CD4-positive, alpha-beta T cell (primary cell): ENCODE measurements around the gene STRN4. TPM values are rescaled to one million over a fixed set of nuclear protein-coding genes. Genes with fewer than 3 reads are reported as not detected.

Experiments used
- ATAC-seq: fragments of 200-7000 bp; cut with Tn5 transposase; one replicate; pipeline ENCODE4 v1.10.0; 2022; ENCODE audit warnings: mild to moderate bottlenecking; ENCODE audit not compliant: poor library complexity
- CTCF ChIA-PET: fragments of 350-600 bp; sonication (Branson Sonifier 250); formaldehyde crosslinking; loops from one replicate; lab custom pipeline; 2021; ENCODE audit warnings: antibody characterized with exemption, inconsistent platforms; lab: Charles Lee
- POLR2A ChIA-PET: fragments of 350-600 bp; sonication (Branson Sonifier 250); formaldehyde crosslinking; loops from one replicate; lab custom pipeline; 2021; ENCODE audit warnings: antibody characterized with exemption, inconsistent platforms; lab: Charles Lee
- DNase-seq, 14 experiments: peaks; one replicate each; pipeline ENCODE4 v3.0.0-alpha.2; 2013 to 2020; ENCODE audit warnings: mixed read lengths in 2 of 14
- H3K27ac ChIP-seq, 2 donors: one replicate each; pipeline versions ENCODE4 v1.5.1 to v1.7.0; 2013; ENCODE audit warnings: low read length in 2 of 2, low read depth in 1 of 2, mild to moderate bottlenecking in 1 of 2
- H3K27me3 ChIP-seq, 2 experiments: 1 replicate in 1 of 2; 2 replicates in 1 of 2; pipeline versions ENCODE4 v1.6.1 to v1.7.0; 2013; ENCODE audit warnings: low read length in 2 of 2, control low read depth in 1 of 2, mild to moderate bottlenecking in 1 of 2, moderate library complexity in 1 of 2; ENCODE audit not compliant: insufficient read depth in 2 of 2, control insufficient read depth in 1 of 2
- H3K36me3 ChIP-seq: one replicate; pipeline ENCODE4 v1.6.1; 2013; ENCODE audit warnings: low read length, control low read depth; ENCODE audit not compliant: insufficient read depth
- H3K4me1 ChIP-seq: one replicate; pipeline ENCODE4 v1.6.1; 2013; ENCODE audit warnings: low read length, control low read depth; ENCODE audit not compliant: insufficient read depth
- H3K4me3 ChIP-seq: one replicate; pipeline ENCODE4 v1.5.1; 2013; ENCODE audit warnings: mild to moderate bottlenecking, low read length, moderate library complexity
- H3K9me3 ChIP-seq, 2 experiments: 1 replicate in 1 of 2; 2 replicates in 1 of 2; pipeline versions ENCODE4 v1.6.1 to v1.7.0; 2013; ENCODE audit warnings: low read length in 2 of 2, mild to moderate bottlenecking in 2 of 2, control low read depth in 1 of 2, moderate library complexity in 1 of 2; ENCODE audit not compliant: control insufficient read depth in 1 of 2, insufficient read depth in 1 of 2
- H3K27ac Mint-ChIP-seq: one replicate; pipeline ENCODE4 v1.8.0; 2020; ENCODE audit warnings: mixed read lengths
- H3K27me3 Mint-ChIP-seq: one replicate; pipeline ENCODE4 v1.8.0; 2021; ENCODE audit warnings: mixed read lengths
- H3K36me3 Mint-ChIP-seq: one replicate; pipeline ENCODE4 v1.8.0; 2021; ENCODE audit warnings: low read depth, mixed read lengths
- H3K4me1 Mint-ChIP-seq: one replicate; pipeline ENCODE4 v1.8.0; 2021; ENCODE audit warnings: low read depth, mixed read lengths
- H3K4me3 Mint-ChIP-seq: one replicate; pipeline ENCODE4 v1.8.0; 2020; ENCODE audit warnings: mild to moderate bottlenecking, mixed read lengths
- H3K9me3 Mint-ChIP-seq: one replicate; pipeline ENCODE4 v1.8.0; 2020; ENCODE audit warnings: mixed read lengths
- intact Hi-C, 2 experiments: fragments of 100-400 bp; cut with DNase I in 1 of 2; cut with micrococcal nuclease in 1 of 2; formaldehyde crosslinking; loops; one replicate each; pipeline versions ENCODE4 v1.15.1 to v1.9.0; 2023 to 2025; cut with DNase I, micrococcal nuclease
- total RNA-seq, 174 experiments: library from RNA in 2 of 174; stranded (reverse) in 2 of 174; gene quantifications; one replicate each; pipeline ENCODE4 v1.2.3 and lab custom pipeline; 2021 to 2026
- TF ChIP-seq, protein P1 (sequence below): fragments of 200-600 bp; IDR thresholded peaks from one replicate; pipeline ENCODE4 v1.8.0; 2022; ENCODE audit warnings: antibody characterized with exemption, mild to moderate bottlenecking

STRN4 gene
- total RNA-seq, 2 experiments from 2014 or later, result 90.0 to 94.0 TPM

- ChIA-PET POLR2A (interaction anchor here (0.6 to 2.0 kb wide), 6 partner anchors 10 to 116 kb away, joined by 4 to 23 read pairs (median 4); partner anchors contain the start of gene PRKD2), CTCF (interaction anchor here (1.0 to 3.5 kb wide), 11 partner anchors 10 to 199 kb away, joined by 3 to 45 read pairs (median 6); no protein-coding TSS in a partner anchor)
- no peaks in the 10 kb centered on the region for H3K9me3 ChIP-seq
- intact Hi-C loops, result loop anchor here (1.0 to 2.0 kb wide), 3 partner anchors 24 to 199 kb away; no protein-coding TSS in a partner anchor
- Mint-ChIP-seq H3K27me3 (no peaks in the 10 kb centered on the region), H3K27ac (no peak overlapping the region), H3K4me3 (no peak overlapping the region), H3K4me1 (peaks cover 8% of the 10 kb centered on the region), H3K36me3 (peaks cover 74% of the 10 kb centered on the region), H3K9me3 (no peaks in the 10 kb centered on the region)
- H3K36me3 ChIP-seq, result peaks cover 95% of the 10 kb centered on the region
- H3K27me3 ChIP-seq, result no peaks in the 10 kb centered on the region
- H3K4me1 ChIP-seq, result peaks cover 14% of the 10 kb centered on the region
- DNase-seq (no peak), ATAC-seq (no peak)
- no peak overlapping the region for H3K4me3 ChIP-seq
- no peak overlapping the region for H3K27ac ChIP-seq
- TF ChIP-seq, protein P1, sequence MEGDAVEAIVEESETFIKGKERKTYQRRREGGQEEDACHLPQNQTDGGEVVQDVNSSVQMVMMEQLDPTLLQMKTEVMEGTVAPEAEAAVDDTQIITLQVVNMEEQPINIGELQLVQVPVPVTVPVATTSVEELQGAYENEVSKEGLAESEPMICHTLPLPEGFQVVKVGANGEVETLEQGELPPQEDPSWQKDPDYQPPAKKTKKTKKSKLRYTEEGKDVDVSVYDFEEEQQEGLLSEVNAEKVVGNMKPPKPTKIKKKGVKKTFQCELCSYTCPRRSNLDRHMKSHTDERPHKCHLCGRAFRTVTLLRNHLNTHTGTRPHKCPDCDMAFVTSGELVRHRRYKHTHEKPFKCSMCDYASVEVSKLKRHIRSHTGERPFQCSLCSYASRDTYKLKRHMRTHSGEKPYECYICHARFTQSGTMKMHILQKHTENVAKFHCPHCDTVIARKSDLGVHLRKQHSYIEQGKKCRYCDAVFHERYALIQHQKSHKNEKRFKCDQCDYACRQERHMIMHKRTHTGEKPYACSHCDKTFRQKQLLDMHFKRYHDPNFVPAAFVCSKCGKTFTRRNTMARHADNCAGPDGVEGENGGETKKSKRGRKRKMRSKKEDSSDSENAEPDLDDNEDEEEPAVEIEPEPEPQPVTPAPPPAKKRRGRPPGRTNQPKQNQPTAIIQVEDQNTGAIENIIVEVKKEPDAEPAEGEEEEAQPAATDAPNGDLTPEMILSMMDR, result no peak
Measured at GRCh38 chr19:46728208-46728607, 18.0 kb downstream of the STRN4 start.

- no peaks in the 10 kb centered on the region for H3K9me3 ChIP-seq
- Mint-ChIP-seq H3K27ac (no peak overlapping the region), H3K27me3 (no peaks in the 10 kb centered on the region), H3K4me1 (peaks cover 8% of the 10 kb centered on the region), H3K4me3 (no peak overlapping the region), H3K36me3 (peaks cover 70% of the 10 kb centered on the region), H3K9me3 (no peaks in the 10 kb centered on the region)
- H3K4me1 ChIP-seq, result peaks cover 17% of the 10 kb centered on the region
- TF ChIP-seq, protein P1, result no peak
- H3K36me3 ChIP-seq, result peaks cover 95% of the 10 kb centered on the region
- CTCF ChIA-PET, result interaction anchor here (1.3 to 3.5 kb wide), 5 partner anchors 10 to 26 kb away, joined by 6 to 45 read pairs (median 8); no protein-coding TSS in a partner anchor
- intact Hi-C loops, result loop anchor here (1.0 to 2.0 kb wide), 3 partner anchors 23 to 199 kb away; no protein-coding TSS in a partner anchor
- no peak overlapping the region for H3K27ac ChIP-seq
- H3K27me3 ChIP-seq, result no peaks in the 10 kb centered on the region
- ATAC-seq, result no peak
- no peak overlapping the region for H3K4me3 ChIP-seq
- no peak for DNase-seq
- POLR2A ChIA-PET, result interaction anchor here (0.9 to 2.0 kb wide), 4 partner anchors 10 to 24 kb away, joined by 3 to 23 read pairs (median 6); no protein-coding TSS in a partner anchor
Measured at GRCh38 chr19:46727757-46728156, 18.5 kb downstream of the STRN4 start.

DNA sequence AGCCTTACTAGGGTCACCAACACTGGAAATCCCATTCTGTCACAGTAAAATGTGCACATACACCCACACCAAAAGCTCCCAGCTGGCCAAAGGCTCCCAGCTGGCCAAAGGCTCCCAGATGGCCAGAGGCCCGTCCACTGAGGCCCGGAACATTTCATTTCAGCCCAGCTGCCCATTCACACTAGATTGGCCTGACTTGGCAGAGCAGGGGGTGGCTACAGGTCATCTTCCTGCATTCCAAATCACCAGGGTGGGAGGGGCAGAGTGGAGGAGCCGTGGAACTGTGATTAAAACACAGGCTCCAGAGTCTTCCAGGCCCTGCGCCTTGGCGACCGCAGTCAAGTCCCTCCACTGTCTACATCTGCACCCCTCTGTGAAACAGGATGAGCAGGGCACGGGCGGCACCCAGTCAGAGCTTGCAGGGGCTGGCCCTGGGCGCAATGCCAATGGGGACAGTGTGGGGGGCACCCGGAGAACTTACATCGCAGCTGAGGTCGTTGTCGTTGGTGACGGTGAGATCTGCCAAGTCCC lies 19.2 kb downstream of the STRN4 start:
- ChIA-PET POLR2A (interaction anchor here (0.8 to 0.9 kb wide), 2 partner anchors 9 to 23 kb away, joined by 3 read pairs; no protein-coding TSS in a partner anchor), CTCF (interaction anchor here (0.5 to 3.5 kb wide), 3 partner anchors 24 to 185 kb away, joined by 3 to 45 read pairs (median 3); no protein-coding TSS in a partner anchor)
- no peak overlapping the region for H3K4me3 ChIP-seq
- peaks cover 17% of the 10 kb centered on the region for H3K4me1 ChIP-seq
- intact Hi-C loops, result no loop called here
- TF ChIP-seq, protein P1, result no peak
- ATAC-seq (no peak), DNase-seq (peak in 1 of 14 experiments; percentile 24)
- Mint-ChIP-seq H3K36me3 (peaks cover 74% of the 10 kb centered on the region), H3K27me3 (no peaks in the 10 kb centered on the region), H3K4me1 (peaks cover 9% of the 10 kb centered on the region), H3K27ac (no peak overlapping the region), H3K4me3 (no peak overlapping the region), H3K9me3 (no peaks in the 10 kb centered on the region)
- H3K27ac ChIP-seq, result no peak overlapping the region
- H3K36me3 ChIP-seq, result peaks cover 95% of the 10 kb centered on the region
- no peaks in the 10 kb centered on the region for H3K27me3 ChIP-seq
- no peaks in the 10 kb centered on the region for H3K9me3 ChIP-seq
